HG02870 (cell line): ENCODE measurements around the gene TMEM242.

Experiments used
- ATAC-seq: cut with Tn5 transposase; IDR thresholded peaks from one replicate; pipeline ENCODE4 v1.9.1; 2021; ENCODE audit warnings: mild to moderate bottlenecking, moderate library complexity; ENCODE audit not compliant: unreplicated experiment

Gene TMEM242

GRCh38 chr6:157290797-157291196 is 32.5 kb downstream of the TMEM242 start:
- no peak for ATAC-seq

DNA sequence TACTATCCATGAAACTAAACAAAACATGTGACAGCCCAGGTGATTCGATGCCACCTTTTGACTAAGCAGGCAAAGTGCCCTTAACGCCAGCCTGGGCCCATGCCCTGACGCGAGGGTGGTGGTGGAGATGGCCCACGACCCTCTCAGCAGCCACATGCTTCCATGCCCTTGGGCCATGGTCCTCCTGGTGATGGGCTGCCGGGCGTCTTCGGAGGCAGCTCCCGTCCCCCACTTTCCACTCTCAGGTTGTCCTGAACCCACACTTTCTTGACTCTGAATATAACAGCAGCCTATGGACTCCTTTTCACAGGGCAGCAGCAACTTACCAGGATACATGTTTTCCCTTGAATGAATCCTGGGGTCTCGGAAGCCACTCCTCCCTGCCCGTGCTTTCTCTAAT is 33.6 kb downstream of the TMEM242 start:
- ATAC-seq, result no peak

GRCh38 chr6:157288575-157288974 is 34.7 kb downstream of the TMEM242 start:
- no peak for ATAC-seq

DNA sequence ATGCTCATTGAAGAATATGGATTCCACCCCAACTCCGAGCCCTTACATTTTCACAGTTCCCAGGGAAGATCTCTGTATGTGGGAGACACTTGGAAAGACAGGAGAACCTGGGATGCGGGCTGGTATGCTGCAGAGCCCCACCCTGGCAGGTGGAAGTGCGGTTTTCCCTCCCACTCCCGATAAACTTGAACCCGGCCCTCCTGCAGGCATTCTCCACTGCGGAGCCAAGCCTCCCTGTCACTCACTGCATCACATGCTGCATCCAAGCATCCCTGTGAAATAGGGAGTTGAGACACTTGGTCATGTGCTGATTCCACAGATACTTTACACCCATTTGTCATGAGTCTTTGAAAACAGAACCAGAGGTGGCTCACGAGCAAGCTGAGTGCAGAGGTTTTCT is 35.4 kb downstream of the TMEM242 start:
- ATAC-seq, result no peak

- no peak for ATAC-seq
These were observed 36.0 kb downstream of the TMEM242 start for GRCh38 chr6:157287247-157287850.

DNA sequence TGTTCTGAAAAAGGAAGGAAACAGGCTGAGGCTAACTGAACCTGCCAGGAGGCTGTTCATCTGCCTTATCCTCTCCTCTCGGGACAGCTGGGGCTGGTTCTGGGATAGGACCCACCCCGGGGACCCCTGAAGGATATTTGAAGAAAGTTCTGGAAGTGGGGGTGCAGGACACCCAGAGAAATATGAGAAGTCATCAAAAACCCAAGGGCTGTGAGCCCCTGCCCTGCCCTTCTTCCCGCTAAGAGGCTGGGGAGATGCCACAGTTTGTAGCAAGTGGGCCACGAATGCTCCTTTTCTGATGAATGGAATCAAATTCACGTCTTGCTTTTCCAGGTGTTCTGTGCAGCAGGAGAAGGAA is 37.9 kb downstream of the TMEM242 start:
- ATAC-seq, result no peak

GRCh38 chr6:157284738-157285421 is 38.4 kb downstream of the TMEM242 start:
- no peak for ATAC-seq

DNA sequence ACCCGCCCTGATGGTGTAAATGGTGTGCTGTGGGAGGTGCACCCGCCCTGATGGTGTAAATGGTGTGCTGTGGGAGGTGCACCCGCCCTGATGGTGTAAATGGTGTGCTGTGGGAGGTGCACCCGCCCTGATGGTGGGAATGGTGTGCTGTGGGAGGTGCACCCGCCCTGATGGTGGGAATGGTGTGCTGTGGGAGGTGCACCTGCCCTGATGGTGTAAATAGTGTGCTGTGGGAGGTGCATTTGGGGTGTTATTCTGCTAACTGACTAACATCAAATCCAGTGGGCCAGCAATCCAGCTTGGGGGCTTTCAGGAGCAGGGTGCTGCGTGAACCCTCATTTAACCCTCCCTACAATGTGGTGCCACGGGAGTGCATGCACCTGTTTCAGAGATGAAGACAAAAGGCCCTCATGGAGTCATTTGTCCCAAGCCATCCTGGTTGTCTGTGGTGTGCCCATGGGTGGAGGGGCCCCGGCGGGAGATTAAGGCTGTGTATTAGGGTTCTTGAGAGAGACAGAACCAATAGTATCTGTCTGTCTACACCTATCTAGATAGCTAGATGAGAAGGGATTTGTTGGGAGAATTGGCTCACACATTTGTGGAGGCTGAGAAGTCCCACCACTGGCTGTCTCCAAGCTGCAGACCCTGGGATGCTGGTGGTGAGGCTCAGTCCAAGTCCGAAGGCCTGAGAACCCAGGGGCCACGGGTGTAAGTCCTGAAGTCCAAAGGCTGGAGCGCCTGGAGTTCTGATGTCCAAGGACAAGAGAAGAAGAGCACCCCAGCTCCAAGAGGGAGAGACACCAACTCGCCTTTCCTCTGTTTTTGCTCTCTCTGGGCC is 39.2 kb downstream of the TMEM242 start:
- no peak for ATAC-seq

GRCh38 chr6:157283330-157283898 is 39.9 kb downstream of the TMEM242 start:
- ATAC-seq, result no peak

DNA sequence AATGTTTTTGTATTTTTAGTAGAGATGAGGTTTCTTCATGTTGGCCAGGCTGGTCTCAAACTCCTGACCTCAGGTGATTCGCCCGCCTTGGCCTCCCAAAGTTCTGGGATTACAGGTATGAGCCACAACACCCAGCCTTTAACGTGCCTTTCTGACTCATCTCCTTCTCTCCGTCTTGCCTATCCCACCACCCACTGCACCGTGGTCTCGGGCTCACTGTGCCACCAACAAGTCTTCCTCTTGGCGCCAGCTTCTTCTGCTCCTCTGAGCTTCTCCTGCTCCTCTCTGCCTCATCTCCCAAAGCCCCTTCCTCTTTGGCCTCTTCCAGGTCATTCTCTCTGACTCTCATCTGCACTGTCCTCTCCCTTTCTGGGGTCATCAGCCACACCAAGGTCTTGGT is 41.0 kb downstream of the TMEM242 start:
- ATAC-seq, result no peak

DNA sequence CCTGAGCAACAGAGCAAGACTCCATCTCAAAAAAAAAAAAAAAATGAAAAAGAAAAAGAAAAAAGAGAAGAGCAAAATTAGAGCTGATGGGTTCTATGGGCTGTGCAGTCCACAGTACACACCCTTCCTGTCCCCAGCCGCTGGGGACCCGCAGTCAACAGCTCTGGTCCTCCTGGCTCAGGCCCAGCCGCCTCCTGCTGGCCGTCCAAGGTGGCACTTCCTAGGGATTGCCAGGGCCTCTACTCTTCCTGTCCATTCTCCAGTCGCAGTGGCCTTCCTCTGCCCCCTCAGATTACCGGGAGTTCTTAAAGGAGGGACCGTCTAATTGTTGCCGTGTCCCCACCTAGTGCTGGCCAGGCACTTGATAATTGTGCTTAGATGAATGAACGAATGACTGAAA is 41.7 kb downstream of the TMEM242 start:
- no peak for ATAC-seq

DNA sequence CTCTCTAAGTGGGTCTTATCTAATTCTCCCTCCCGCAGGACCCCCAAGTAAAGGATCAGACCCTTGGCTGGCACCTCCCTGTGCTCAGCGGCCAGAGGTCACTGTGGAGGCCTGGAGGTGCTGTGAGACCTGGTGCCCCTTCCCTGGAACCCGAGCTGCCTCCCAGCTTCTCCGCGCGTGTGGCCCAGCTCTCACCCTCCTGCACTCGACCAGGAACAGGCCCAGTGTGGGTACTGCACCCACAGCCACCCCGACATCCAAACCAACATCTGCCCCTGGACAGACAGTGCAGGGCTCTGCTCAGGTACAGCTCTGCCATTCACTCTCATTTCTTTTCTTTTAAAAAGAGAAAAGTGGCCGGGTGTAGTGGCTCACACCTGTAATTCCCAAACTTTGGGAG is 42.4 kb downstream of the TMEM242 start:
- no peak for ATAC-seq

DNA sequence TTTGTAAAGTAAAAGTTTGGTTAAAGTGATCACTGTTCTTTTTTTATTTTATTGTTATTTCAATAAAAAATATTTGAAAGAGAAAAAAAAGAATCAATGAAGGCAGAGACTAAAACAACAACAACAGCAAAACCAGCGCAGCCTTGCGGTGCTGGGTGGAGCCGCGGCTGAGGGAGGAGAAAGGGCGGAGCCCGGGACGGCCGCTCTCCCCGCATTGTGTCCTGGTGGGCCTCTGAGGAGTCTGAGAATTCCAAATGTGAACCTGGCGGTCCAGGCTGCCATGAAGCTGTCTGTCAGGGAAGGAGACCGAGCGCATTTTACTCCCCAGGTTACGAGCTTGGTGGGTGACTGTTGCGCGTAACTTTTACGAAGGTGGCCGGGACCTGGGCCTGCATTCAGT is 43.2 kb downstream of the TMEM242 start:
- no peak for ATAC-seq

DNA sequence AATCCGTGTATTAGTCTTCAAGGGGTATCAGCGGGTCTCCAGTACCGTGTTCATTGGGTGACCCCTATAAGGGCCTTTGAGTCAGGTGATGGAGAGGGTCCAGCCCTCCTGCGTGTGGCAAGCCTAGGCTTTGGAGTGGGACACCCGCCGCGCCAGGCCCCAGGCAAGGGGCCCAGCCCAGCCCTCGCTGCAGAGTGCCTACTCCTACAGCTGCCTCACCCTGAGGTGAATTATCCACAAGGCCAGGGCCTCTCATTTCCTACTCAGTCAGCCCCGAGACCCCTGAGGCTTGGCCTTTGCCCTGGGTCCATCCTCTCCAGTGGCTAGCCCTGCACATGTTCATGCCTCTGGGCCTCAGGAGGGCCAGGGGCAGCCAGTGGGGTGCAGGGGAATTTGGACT is 45.1 kb downstream of the TMEM242 start:
- no peak for ATAC-seq

- no peak for ATAC-seq
These were observed 46.6 kb downstream of the TMEM242 start for GRCh38 chr6:157276731-157277130.

DNA sequence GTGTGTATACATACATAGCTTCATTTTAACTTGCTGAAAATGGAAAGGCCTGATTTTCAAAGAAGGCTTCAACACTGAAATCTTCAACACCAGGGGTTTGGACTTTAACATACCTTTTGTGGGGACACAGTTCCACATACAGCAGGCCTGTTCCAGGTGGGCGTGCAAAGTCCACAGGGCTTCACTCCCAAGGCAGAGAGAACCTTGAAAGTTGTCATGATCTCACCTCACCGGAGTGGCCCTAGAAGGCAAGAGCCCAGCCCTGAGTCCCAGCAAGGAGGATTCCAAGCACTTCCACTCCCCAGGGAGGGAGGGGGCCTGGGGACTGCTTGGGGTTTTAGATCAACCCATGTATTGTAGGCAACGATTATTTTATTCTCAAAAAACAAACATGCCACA is 47.2 kb downstream of the TMEM242 start:
- ATAC-seq, result no peak

DNA sequence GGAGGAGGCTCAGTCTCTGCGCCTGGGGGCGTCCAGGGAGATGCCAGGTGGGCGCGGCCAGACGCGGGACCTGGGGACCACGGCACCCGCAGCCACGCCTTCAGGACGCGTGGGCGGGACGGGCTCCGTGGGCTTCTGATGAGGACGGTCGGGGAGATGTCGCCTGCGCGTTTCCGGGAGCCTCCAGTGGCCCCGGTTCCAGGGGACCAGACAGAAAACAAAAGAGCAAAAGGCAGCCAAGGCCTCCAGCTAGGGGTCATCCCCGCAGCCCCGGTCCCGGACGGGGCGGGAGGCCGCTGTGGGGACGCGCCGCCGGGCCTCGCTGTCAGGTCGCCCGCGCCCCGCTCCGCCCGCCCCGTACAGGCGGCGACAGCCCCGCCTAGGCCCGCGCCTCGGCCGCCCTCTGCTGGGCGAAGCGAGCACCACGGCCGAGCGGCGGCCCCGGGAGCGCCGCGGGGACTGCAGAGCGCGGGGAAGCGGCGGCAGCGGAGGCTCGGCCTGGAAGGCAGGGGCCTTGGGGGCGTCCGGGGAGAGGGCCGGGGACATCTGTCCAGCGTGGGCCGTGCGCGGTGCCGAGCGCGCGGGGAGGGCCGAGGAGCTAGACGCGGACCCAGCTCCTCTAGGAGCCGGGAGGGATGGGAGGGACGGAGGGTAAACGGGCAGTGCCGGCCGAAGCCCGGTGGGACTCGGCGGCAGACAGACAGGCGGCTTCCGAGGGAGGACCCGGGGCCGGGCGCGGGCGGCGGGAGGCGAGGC is 48.7 kb downstream of the TMEM242 start:
- ATAC-seq, result peak; percentile 87

GRCh38 chr6:157273756-157274470 is 49.4 kb downstream of the TMEM242 start:
- no peak for ATAC-seq

GRCh38 chr6:157272866-157273755 is 50.2 kb downstream of the TMEM242 start:
- no peak for ATAC-seq
